Spleen (tissue), 11 donors: ENCODE results near the gene MRPL47. TPM values are rescaled to one million over a fixed set of nuclear protein-coding genes. Genes with fewer than 3 reads are reported as not detected.

Source experiments
- DNase-seq: peaks from one replicate; pipeline ENCODE4 v3.0.0-alpha.2; 2020
- H3K27ac ChIP-seq, 8 donors: fragments of 200-600 bp; sonication (generic) in 7 of 8; 1 replicate in 4 of 8; 2 replicates in 4 of 8; pipeline versions ENCODE4 v1.5.0 to v1.8.0; 2016 to 2021; ENCODE audit warnings: inconsistent platforms in 4 of 8, mild to moderate bottlenecking in 4 of 8, moderate library complexity in 1 of 8
- H3K27me3 ChIP-seq, 7 donors: fragments of 200-600 bp; sonication (generic) in 6 of 7; replicated peaks in 1 of 7; 1 replicate in 4 of 7; 2 replicates in 3 of 7; pipeline versions ENCODE4 v1.5.0 to v1.8.0; 2016 to 2021; ENCODE audit warnings: inconsistent platforms in 3 of 7, mild to moderate bottlenecking in 1 of 7
- H3K36me3 ChIP-seq, 6 donors: fragments of 200-600 bp; sonication (generic) in 5 of 6; 1 replicate in 4 of 6; 2 replicates in 2 of 6; pipeline versions ENCODE4 v1.5.0 to v1.8.0; 2016 to 2021; ENCODE audit warnings: inconsistent platforms in 2 of 6
- H3K4me1 ChIP-seq, 6 donors: fragments of 200-600 bp; sonication (generic) in 5 of 6; 1 replicate in 3 of 6; 2 replicates in 3 of 6; pipeline versions ENCODE4 v1.5.0 to v1.8.0; 2016 to 2021; ENCODE audit warnings: inconsistent platforms in 3 of 6
- H3K4me3 ChIP-seq, 8 donors: fragments of 200-600 bp; sonication (generic) in 7 of 8; 1 replicate in 4 of 8; 2 replicates in 4 of 8; pipeline versions ENCODE4 v1.5.0 to v1.8.0; 2016 to 2021; ENCODE audit warnings: inconsistent platforms in 4 of 8, mild to moderate bottlenecking in 4 of 8, moderate library complexity in 2 of 8
- H3K9me3 ChIP-seq, 8 donors: fragments of 200-600 bp; sonication (generic) in 7 of 8; 1 replicate in 4 of 8; 2 replicates in 4 of 8; pipeline versions ENCODE4 v1.5.0 to v1.8.0; 2016 to 2021; ENCODE audit warnings: inconsistent platforms in 4 of 8
- POLR2A ChIP-seq, 3 donors: fragments of 450-650 bp; IDR thresholded peaks; one replicate each; pipeline ENCODE4 v1.5.1; 2017; ENCODE audit warnings: antibody characterized with exemption in 3 of 3, mild to moderate bottlenecking in 1 of 3
- POLR2AphosphoS5 ChIP-seq, 3 donors: sonication (generic); formaldehyde crosslinking; IDR thresholded peaks; one replicate each; pipeline ENCODE4 v1.5.1; 2017; ENCODE audit warnings: antibody characterized with exemption in 3 of 3
- WGBS, 5 donors: extraction: QIAGEN DNeasy Blood & Tissue Kit in 3 of 5; methylation state at CpG; one replicate each; pipeline versions ENCODE4 v1.1.5 to v1.1.7; 2013 to 2018; 5-methylcytosine and 5-hydroxymethylcytosine counted together
- intact Hi-C: fragments of 100-400 bp; cut with DNase I; formaldehyde crosslinking; loops from one replicate; pipeline ENCODE4 v1.15.0; 2023; ENCODE audit warnings: low total_unique reads
- polyA plus RNA-seq, 3 donors: library from polyadenylated mRNA; stranded (reverse); fragments of 200-250 nt; gene quantifications; one replicate each; pipeline ENCODE4 v1.2.1, GENCODE V29; 2013
- total RNA-seq, 7 donors: library from RNA; depleted of rRNA in 3 of 7; stranded (reverse); fragments of >200 nt in 3 of 7; fragmentation: NEBNext Ultra II Directional in 4 of 7; extraction: Animal tissue kit (Norgen Biotek cat#: 25700) in 4 of 7; gene quantifications; one replicate each; pipeline versions ENCODE4 v1.1.0 to v1.2.1, GENCODE V29; 2016 to 2021
- TF ChIP-seq, protein P1 (sequence below), 11 experiments: fragments of 200-600 bp in 7 of 11; fragments of 450-650 bp in 4 of 11; sonication (generic) in 4 of 11; IDR thresholded peaks in 8 of 11; conservative IDR thresholded peaks in 3 of 11; 1 replicate in 7 of 11; 2 replicates in 4 of 11; pipeline versions ENCODE4 v1.4.0 to v1.8.0; 2016 to 2021; ENCODE audit warnings: antibody characterized with exemption in 11 of 11, inconsistent platforms in 4 of 11, mild to moderate bottlenecking in 1 of 11
- donor health status: healthy with polysubstance abuse.
- donor health status: DM: no; HTN: no; CAD: no; lungs with moderate emphysema.
- donor health status: DM: no; HTN: no; CAD: no.
- donor health status: Bipolar disorder and iron deficiency.
- donor health status: healthy.
- donor health status: DM: no; HTN: no; CAD: no.
- donor health status: DM: yes; HTN: yes; CAD: no.

The MRPL47 gene
- total and polyA plus RNA-seq, 10 donors, result 17.8 to 43.2 (median 20.8) TPM

DNA sequence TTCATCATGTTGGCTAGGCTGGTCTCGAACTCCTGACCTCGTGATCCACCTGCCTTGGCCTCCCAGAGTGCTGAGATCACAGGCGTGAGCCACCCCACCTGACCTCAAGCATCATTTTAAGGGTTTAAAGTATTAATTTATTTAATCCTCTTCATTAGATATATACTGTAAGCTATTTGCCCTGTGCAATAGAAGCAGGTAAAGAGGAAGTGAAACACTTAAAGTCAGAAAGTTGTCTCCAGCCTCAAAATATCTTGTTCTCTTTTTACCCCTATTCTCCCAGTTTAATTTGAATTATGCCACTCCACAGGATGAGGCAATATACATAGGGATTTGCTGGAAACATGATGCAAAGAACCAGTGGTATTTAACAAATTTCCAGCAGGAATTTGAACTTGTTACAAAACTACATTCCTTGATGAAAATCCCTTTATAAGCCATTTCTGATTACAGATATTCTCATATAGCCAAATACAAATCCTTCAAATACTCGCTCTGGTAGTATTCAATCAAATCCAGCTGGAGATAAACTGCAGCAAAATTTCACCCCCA is 2.2 kb upstream of the MRPL47 start:
- intact Hi-C loops, result no loop called here
- H3K27me3 ChIP-seq, result no peaks in the 10 kb centered on the region
- H3K27ac ChIP-seq, result peak overlapping the region in 3 of 8 donors; percentile 4 to 30 (median 12)
- H3K4me1 ChIP-seq, result peaks cover 31 to 84% (median 61%) of the 10 kb centered on the region in 6 donors
- WGBS, 5 donors, result 80 to 96% (median 83%) methylated on average over 4 of the region's 4 CpGs
- no peak for DNase-seq
- H3K9me3 ChIP-seq, result no peaks in the 10 kb centered on the region
- H3K4me3 ChIP-seq, result no peak overlapping the region
- peaks cover 0 to 41% (median 7%) of the 10 kb centered on the region in 6 donors for H3K36me3 ChIP-seq
- TF ChIP-seq, protein P1, sequence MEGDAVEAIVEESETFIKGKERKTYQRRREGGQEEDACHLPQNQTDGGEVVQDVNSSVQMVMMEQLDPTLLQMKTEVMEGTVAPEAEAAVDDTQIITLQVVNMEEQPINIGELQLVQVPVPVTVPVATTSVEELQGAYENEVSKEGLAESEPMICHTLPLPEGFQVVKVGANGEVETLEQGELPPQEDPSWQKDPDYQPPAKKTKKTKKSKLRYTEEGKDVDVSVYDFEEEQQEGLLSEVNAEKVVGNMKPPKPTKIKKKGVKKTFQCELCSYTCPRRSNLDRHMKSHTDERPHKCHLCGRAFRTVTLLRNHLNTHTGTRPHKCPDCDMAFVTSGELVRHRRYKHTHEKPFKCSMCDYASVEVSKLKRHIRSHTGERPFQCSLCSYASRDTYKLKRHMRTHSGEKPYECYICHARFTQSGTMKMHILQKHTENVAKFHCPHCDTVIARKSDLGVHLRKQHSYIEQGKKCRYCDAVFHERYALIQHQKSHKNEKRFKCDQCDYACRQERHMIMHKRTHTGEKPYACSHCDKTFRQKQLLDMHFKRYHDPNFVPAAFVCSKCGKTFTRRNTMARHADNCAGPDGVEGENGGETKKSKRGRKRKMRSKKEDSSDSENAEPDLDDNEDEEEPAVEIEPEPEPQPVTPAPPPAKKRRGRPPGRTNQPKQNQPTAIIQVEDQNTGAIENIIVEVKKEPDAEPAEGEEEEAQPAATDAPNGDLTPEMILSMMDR (IDR thresholded peaks at IDR 0.05 in 8 of 11, conservative IDR thresholded peaks at IDR 0.05 in 3 of 11), result no peak
- TF ChIP-seq POLR2AphosphoS5 (IDR thresholded peaks at IDR 0.05), result no peak
- TF ChIP-seq POLR2A (IDR thresholded peaks at IDR 0.05), result no peak

DNA sequence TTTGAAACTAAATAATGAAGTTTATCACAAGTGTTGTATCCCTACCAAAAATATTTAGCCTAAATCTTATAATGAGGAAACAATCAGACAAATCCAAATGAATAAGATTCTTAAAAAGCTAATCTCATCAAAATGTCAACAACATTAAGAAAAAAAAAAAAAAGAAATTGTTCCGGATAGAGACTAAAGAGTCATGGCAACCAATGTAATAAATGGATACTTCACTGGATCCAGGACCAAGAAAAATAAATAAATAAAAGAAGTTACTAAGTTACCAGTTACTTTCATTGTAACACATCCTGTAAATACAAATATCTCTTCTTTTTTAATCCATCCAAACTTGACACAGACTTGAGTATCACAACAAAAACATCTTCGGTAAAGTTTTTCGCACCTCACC is 607 bp downstream of the MRPL47 start:
- WGBS, 5 donors, result 0 to 2% (median 1%) methylated on average over 3 of the region's 3 CpGs
- no peaks in the 10 kb centered on the region for H3K9me3 ChIP-seq
- H3K27ac ChIP-seq, result peak overlapping the region; percentile 77 to 96 (median 92)
- peaks cover 0 to 55% (median 35%) of the 10 kb centered on the region in 6 donors for H3K36me3 ChIP-seq
- no peaks in the 10 kb centered on the region for H3K27me3 ChIP-seq
- TF ChIP-seq POLR2AphosphoS5 (IDR thresholded peaks at IDR 0.05), result no peak
- TF ChIP-seq, protein P1 (IDR thresholded peaks at IDR 0.05 in 8 of 11, conservative IDR thresholded peaks at IDR 0.05 in 3 of 11), result no peak
- no peak for TF ChIP-seq POLR2A (IDR thresholded peaks at IDR 0.05)
- no peak for DNase-seq
- peak overlapping the region; percentile 52 to 92 (median 76) for H3K4me3 ChIP-seq
- intact Hi-C loops, result no loop called here
- peaks cover 24 to 78% (median 53%) of the 10 kb centered on the region in 6 donors for H3K4me1 ChIP-seq

DNA sequence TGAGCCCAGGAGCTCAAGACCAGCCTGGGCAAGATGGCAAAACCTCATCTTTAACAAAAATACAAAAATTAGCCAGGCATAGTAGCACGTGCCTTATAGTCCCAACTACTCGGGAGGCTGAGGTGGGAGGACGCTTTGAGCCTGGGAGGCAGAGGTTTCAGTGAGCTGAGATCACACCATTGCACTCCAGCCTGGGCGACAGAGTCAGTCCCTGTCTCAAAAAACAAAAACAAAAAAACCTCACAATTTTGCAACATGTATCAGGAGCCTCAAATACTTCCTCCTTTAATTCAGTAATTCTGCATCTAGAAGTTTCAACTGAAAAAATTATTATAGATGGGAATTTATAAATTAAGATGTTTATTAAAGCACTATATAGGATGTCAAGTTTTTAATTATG is 1.1 kb downstream of the MRPL47 start:
- no peaks in the 10 kb centered on the region for H3K27me3 ChIP-seq
- peak overlapping the region in 1 of 8 donors; percentile 94 for H3K27ac ChIP-seq
- 61 to 86% (median 69%) methylated on average over 4 of the region's 4 CpGs for WGBS, 5 donors
- H3K4me1 ChIP-seq, result peaks cover 24 to 73% (median 48%) of the 10 kb centered on the region in 6 donors
- intact Hi-C loops, result no loop called here
- no peaks in the 10 kb centered on the region for H3K9me3 ChIP-seq
- peaks cover 0 to 57% (median 40%) of the 10 kb centered on the region in 6 donors for H3K36me3 ChIP-seq
- TF ChIP-seq, protein P1 (IDR thresholded peaks at IDR 0.05 in 8 of 11, conservative IDR thresholded peaks at IDR 0.05 in 3 of 11), result no peak
- TF ChIP-seq POLR2AphosphoS5 (IDR thresholded peaks at IDR 0.05) (no peak), POLR2A (IDR thresholded peaks at IDR 0.05) (no peak)
- peak overlapping the region in 6 of 8 donors; percentile 68 to 92 (median 78) for H3K4me3 ChIP-seq
- no peak for DNase-seq

DNA sequence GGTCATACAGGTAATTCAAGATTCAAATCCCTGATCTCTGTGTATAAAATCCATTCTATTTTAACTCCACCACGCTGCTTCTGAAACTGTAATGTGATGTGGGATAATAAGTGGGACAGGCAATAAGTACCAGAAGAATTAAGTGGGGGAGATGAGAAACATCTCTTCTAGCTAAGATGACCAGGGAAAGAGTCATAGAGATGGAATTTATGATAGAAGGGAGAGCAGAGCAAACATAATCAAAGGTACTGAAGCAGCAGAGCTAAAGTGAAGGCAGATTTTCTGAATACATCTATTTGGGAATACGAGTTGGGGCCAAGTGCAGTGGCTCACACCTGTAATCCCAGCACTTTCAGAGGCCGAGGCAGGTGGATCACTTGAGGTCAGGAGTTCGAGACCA is 4.9 kb downstream of the MRPL47 start:
- DNase-seq, result no peak
- peaks cover 0 to 85% (median 73%) of the 10 kb centered on the region in 6 donors for H3K36me3 ChIP-seq
- H3K27ac ChIP-seq, result no peak overlapping the region
- 91 to 96% (median 95%) methylated on average over 4 of the region's 4 CpGs for WGBS, 5 donors
- intact Hi-C loops, result no loop called here
- H3K9me3 ChIP-seq, result no peaks in the 10 kb centered on the region
- no peak for TF ChIP-seq POLR2AphosphoS5 (IDR thresholded peaks at IDR 0.05)
- TF ChIP-seq POLR2A (IDR thresholded peaks at IDR 0.05), result no peak
- TF ChIP-seq, protein P1 (IDR thresholded peaks at IDR 0.05 in 8 of 11, conservative IDR thresholded peaks at IDR 0.05 in 3 of 11), result no peak
- no peak overlapping the region for H3K4me3 ChIP-seq
- peaks cover 10 to 38% (median 19%) of the 10 kb centered on the region in 6 donors for H3K4me1 ChIP-seq
- H3K27me3 ChIP-seq, result no peaks in the 10 kb centered on the region
